ENCODE results near the gene REEP6.

The REEP6 gene

GRCh38 chr19:1487576-1488281 lies 3.3 kb upstream of the REEP6 start:
- H3K23ac ChIP-seq (ENCODE audit: low read depth, low read length, poor library complexity), result peak overlapping the region; percentile 73

GRCh38 chr19:1488282-1488601 lies 2.7 kb upstream of the REEP6 start:
- no peak overlapping the region for H3K4ac ChIP-seq (ENCODE audit: low read length)
- peaks cover 2% of the 10 kb centered on the region for H3K79me1 ChIP-seq (ENCODE audit: low read depth, low read length)
- H3K18ac ChIP-seq (ENCODE audit: low read length), result peak overlapping the region; percentile 80
- H3K4me3 ChIP-seq (ENCODE audit: low read length in 2 of 2), result no peak overlapping the region
- peak overlapping the region; percentile 65 for H4K8ac ChIP-seq (ENCODE audit: low read depth, low read length)
- H2BK5ac ChIP-seq (ENCODE audit: low read length), result peak overlapping the region; percentile 39
- no peak overlapping the region for H3K4me2 ChIP-seq (ENCODE audit: insufficient read depth, low read length, poor library complexity, severe bottlenecking)
- H3K4me1 ChIP-seq (ENCODE audit: control insufficient read depth in 2 of 2, insufficient read depth in 1 of 2, low read depth in 1 of 2, low read length in 2 of 2), result peaks cover 15 to 20% of the 10 kb centered on the region in 2 donors
- peak overlapping the region; percentile 22 for H2BK12ac ChIP-seq (ENCODE audit: low read length)
- H3K9ac ChIP-seq (ENCODE audit: low read depth, low read length, poor library complexity), result no peak overlapping the region
- H3K23ac ChIP-seq (ENCODE audit: low read depth, low read length, poor library complexity), result peak overlapping the region; percentile 73
- peak overlapping the region; percentile 71 for H3K14ac ChIP-seq (ENCODE audit: low read length)
- no peak overlapping the region for H3K27ac ChIP-seq (replicated peaks; ENCODE audit: low read length)
- H2AK5ac ChIP-seq (ENCODE audit: low read depth, low read length), result peak overlapping the region; percentile 95
- H2AFZ ChIP-seq (ENCODE audit: low read length), result no peak overlapping the region
- peaks cover 3 to 18% (median 14%) of the 10 kb centered on the region in 3 experiments for H3K27me3 ChIP-seq (ENCODE audit: control insufficient read depth in 3 of 3, insufficient read depth in 3 of 3, low read depth in 1 of 3, low read length in 3 of 3)
- DNase-seq (ENCODE audit: low spot score), result no peak
- H3K36me3 ChIP-seq (replicated peaks in 1 of 2; ENCODE audit: control insufficient read depth in 2 of 2, insufficient read depth in 2 of 2, low read length in 2 of 2), result no peaks in the 10 kb centered on the region
- H4K91ac ChIP-seq (ENCODE audit: low read depth, low read length, poor library complexity), result peak overlapping the region; percentile 85
- H2BK120ac ChIP-seq (ENCODE audit: low read depth, low read length), result no peak overlapping the region
- no peaks in the 10 kb centered on the region for H3K9me3 ChIP-seq (replicated peaks in 1 of 2; ENCODE audit: control insufficient read depth in 2 of 2, insufficient read depth in 1 of 2, low read depth in 1 of 2, low read length in 2 of 2)
- peak overlapping the region; percentile 58 for H2BK15ac ChIP-seq (ENCODE audit: low read length)
- WGBS, 2 donors (ENCODE audit: extremely low coverage in 2 of 2, insufficient read length in 2 of 2, insufficient replicate concordance in 1 of 2), result no CpG with 5 or more reads among the region's 11 CpGs

More at GRCh38 chr19:1487576-1488281, 3.3 kb upstream of the REEP6 start:
- WGBS, 2 donors (ENCODE audit: extremely low coverage in 2 of 2, insufficient read length in 2 of 2, insufficient replicate concordance in 1 of 2), result no CpG with 5 or more reads among the region's 40 CpGs
- peaks cover 15% of the 10 kb centered on the region in 2 donors for H3K4me1 ChIP-seq (ENCODE audit: control insufficient read depth in 2 of 2, insufficient read depth in 1 of 2, low read depth in 1 of 2, low read length in 2 of 2)
- H2BK12ac ChIP-seq (ENCODE audit: low read length), result peak overlapping the region; percentile 22
- no peaks in the 10 kb centered on the region for H3K36me3 ChIP-seq (replicated peaks in 1 of 2; ENCODE audit: control insufficient read depth in 2 of 2, insufficient read depth in 2 of 2, low read length in 2 of 2)
- no peak overlapping the region for H2BK120ac ChIP-seq (ENCODE audit: low read depth, low read length)
- H2AK5ac ChIP-seq (ENCODE audit: low read depth, low read length), result peak overlapping the region; percentile 95
- peak overlapping the region; percentile 39 for H2BK5ac ChIP-seq (ENCODE audit: low read length)
- H2AFZ ChIP-seq (ENCODE audit: low read length), result no peak overlapping the region
- no peak overlapping the region for H3K4ac ChIP-seq (ENCODE audit: low read length)
- peak overlapping the region; percentile 71 for H3K14ac ChIP-seq (ENCODE audit: low read length)
- peak overlapping the region; percentile 60 for H3K9ac ChIP-seq (ENCODE audit: low read depth, low read length, poor library complexity)
- H3K18ac ChIP-seq (ENCODE audit: low read length), result peak overlapping the region; percentile 80
- H4K8ac ChIP-seq (ENCODE audit: low read depth, low read length), result peak overlapping the region; percentile 65
- H3K4me3 ChIP-seq (ENCODE audit: low read length in 2 of 2), result no peak overlapping the region
- peaks cover 4% of the 10 kb centered on the region for H3K79me1 ChIP-seq (ENCODE audit: low read depth, low read length)
- no peak for DNase-seq (ENCODE audit: low spot score)
- no peak overlapping the region for H3K4me2 ChIP-seq (ENCODE audit: insufficient read depth, low read length, poor library complexity, severe bottlenecking)
- H3K9me3 ChIP-seq (replicated peaks in 1 of 2; ENCODE audit: control insufficient read depth in 2 of 2, insufficient read depth in 1 of 2, low read depth in 1 of 2, low read length in 2 of 2), result no peaks in the 10 kb centered on the region
- H3K27me3 ChIP-seq (ENCODE audit: control insufficient read depth in 3 of 3, insufficient read depth in 3 of 3, low read depth in 1 of 3, low read length in 3 of 3), result peaks cover 3 to 16% (median 14%) of the 10 kb centered on the region in 3 experiments
- H2BK15ac ChIP-seq (ENCODE audit: low read length), result peak overlapping the region; percentile 58
- H3K27ac ChIP-seq (replicated peaks; ENCODE audit: low read length), result no peak overlapping the region
- peak overlapping the region; percentile 85 for H4K91ac ChIP-seq (ENCODE audit: low read depth, low read length, poor library complexity)

- Histone ChIP-seq H2BK15ac (ENCODE audit: low read length) (peak overlapping the region; percentile 13), H2BK5ac (ENCODE audit: low read length) (peak overlapping the region; percentile 75), H3K9ac (ENCODE audit: low read depth, low read length, poor library complexity) (peak overlapping the region; percentile 83), H2BK120ac (ENCODE audit: low read depth, low read length) (no peak overlapping the region), H3K4me2 (ENCODE audit: insufficient read depth, low read length, poor library complexity, severe bottlenecking) (peak overlapping the region; percentile 89), H4K8ac (ENCODE audit: low read depth, low read length) (no peak overlapping the region), H3K27me3 (ENCODE audit: control insufficient read depth in 3 of 3, insufficient read depth in 3 of 3, low read depth in 1 of 3, low read length in 3 of 3) (peaks cover 3 to 18% (median 14%) of the 10 kb centered on the region in 3 experiments), H2AK5ac (ENCODE audit: low read depth, low read length) (peak overlapping the region; percentile 85), H3K27ac (replicated peaks; ENCODE audit: low read length) (no peak overlapping the region), H3K18ac (ENCODE audit: low read length) (peak overlapping the region; percentile 90), H3K9me3 (replicated peaks in 1 of 2; ENCODE audit: control insufficient read depth in 2 of 2, insufficient read depth in 1 of 2, low read depth in 1 of 2, low read length in 2 of 2) (no peaks in the 10 kb centered on the region), H2BK12ac (ENCODE audit: low read length) (peak overlapping the region; percentile 98), H3K79me1 (ENCODE audit: low read depth, low read length) (peaks cover 2% of the 10 kb centered on the region), H4K91ac (ENCODE audit: low read depth, low read length, poor library complexity) (peak overlapping the region; percentile 56), H3K36me3 (replicated peaks in 1 of 2; ENCODE audit: control insufficient read depth in 2 of 2, insufficient read depth in 2 of 2, low read length in 2 of 2) (no peaks in the 10 kb centered on the region), H3K23ac (ENCODE audit: low read depth, low read length, poor library complexity) (no peak overlapping the region), H2AFZ (ENCODE audit: low read length) (peak overlapping the region; percentile 96), H3K4ac (ENCODE audit: low read length) (peak overlapping the region; percentile 66), H3K14ac (ENCODE audit: low read length) (peak overlapping the region; percentile 31), H3K4me1 (ENCODE audit: control insufficient read depth in 2 of 2, insufficient read depth in 1 of 2, low read depth in 1 of 2, low read length in 2 of 2) (peaks cover 15 to 23% of the 10 kb centered on the region in 2 donors), H3K4me3 (ENCODE audit: low read length in 2 of 2) (peak overlapping the region; percentile 71 to 83)
- no peak for DNase-seq (ENCODE audit: low spot score)
- WGBS, 2 donors (ENCODE audit: extremely low coverage in 2 of 2, insufficient read length in 2 of 2, insufficient replicate concordance in 1 of 2), result no CpG with 5 or more reads among the region's 37 CpGs
Observed at GRCh38 chr19:1489463-1490310, 1.3 kb upstream of the REEP6 start.

Data from neuronal stem cell (in vitro differentiated cells).